Kidney (tissue), 14 donors: ENCODE results near the gene EFEMP1. TPM values are rescaled to one million over a fixed set of nuclear protein-coding genes. Genes with fewer than 3 reads are reported as not detected.

Experiments
- DNase-seq, 5 donors: peaks; one replicate each; pipeline ENCODE4 v3.0.0-alpha.2; 2013 to 2020
- FAIRE-seq: peaks from 2 replicates; lab custom pipeline; 2012; peaks lifted over from hg19 to GRCh38; lab: Jason Lieb, UNC
- H3K27ac ChIP-seq, 2 donors: one replicate each; pipeline ENCODE4 v1.7.0; 2013; ENCODE audit warnings: low read depth in 2 of 2, low read length in 2 of 2, inconsistent platforms in 1 of 2
- H3K27me3 ChIP-seq: one replicate; pipeline ENCODE4 v1.7.1; 2013; ENCODE audit warnings: low read length, inconsistent platforms; ENCODE audit not compliant: control insufficient read depth, insufficient read depth
- H3K36me3 ChIP-seq, 3 donors: one replicate each; pipeline versions ENCODE4 v1.7.0 to v1.7.1; 2013; ENCODE audit warnings: low read length in 3 of 3, control low read depth in 1 of 3, inconsistent platforms in 1 of 3; ENCODE audit not compliant: insufficient read depth in 3 of 3, control insufficient read depth in 2 of 3
- H3K4me1 ChIP-seq, 3 donors: one replicate each; pipeline versions ENCODE4 v1.7.0 to v1.7.1; 2013; ENCODE audit warnings: low read length in 3 of 3, inconsistent platforms in 1 of 3, low read depth in 1 of 3; ENCODE audit not compliant: control insufficient read depth in 2 of 3, insufficient read depth in 2 of 3
- H3K4me3 ChIP-seq, 3 donors: one replicate each; pipeline versions ENCODE4 v1.7.0 to v1.8.1; 2013; ENCODE audit warnings: low read length in 3 of 3, control low read depth in 1 of 3, inconsistent platforms in 1 of 3
- H3K9ac ChIP-seq, 3 donors: one replicate each; pipeline versions ENCODE4 v1.7.0 to v1.7.1; 2013; ENCODE audit warnings: low read length in 3 of 3, control low read depth in 1 of 3, inconsistent platforms in 1 of 3
- H3K9me3 ChIP-seq, 3 donors: one replicate each; pipeline versions ENCODE4 v1.7.0 to v1.7.1; 2013; ENCODE audit warnings: low read length in 3 of 3, control low read depth in 1 of 3, inconsistent platforms in 1 of 3; ENCODE audit not compliant: control insufficient read depth in 2 of 3, insufficient read depth in 1 of 3
- CTCF ChIP-seq: IDR thresholded peaks from 3 replicates; pipeline ENCODE4 v1.5.1; 2012; ENCODE audit warnings: mild to moderate bottlenecking, moderate library complexity, borderline replicate concordance; ENCODE audit not compliant: insufficient read depth; ENCODE audit errors: extremely low read depth
- intact Hi-C: fragments of 100-400 bp; cut with DNase I; formaldehyde crosslinking; loops from one replicate; pipeline ENCODE4 v1.11.1; 2022
- polyA plus RNA-seq: library from polyadenylated mRNA; stranded (reverse); fragments of 350-450 nt; fragmentation: Illumina TruSeq; extraction: RNeasy Lipid Tissue Mini Kit (QIAGEN cat#74804); gene quantifications from one replicate; pipeline ENCODE4 v1.2.3, GENCODE V29; 2014; ENCODE audit warnings: low read depth, low replicate concordance; ENCODE audit not compliant: insufficient read depth
- total RNA-seq: library from RNA; stranded (reverse); fragmentation: NEBNext Ultra II Directional; extraction: Animal tissue kit (Norgen Biotek cat#: 25700); gene quantifications from one replicate; pipeline ENCODE4 v1.2.1, GENCODE V29; 2021
- donor health status: control.
- donor health status: control.
- donor health status: control.
- donor health status: control.
- donor health status: control.
- donor health status: DM: yes; HTN: yes; CAD: no.
- donor health status: Normal renal cell carcinoma (clear cell type).

Gene EFEMP1
- total and polyA plus RNA-seq, 2 donors from 2014 or later: 68.4 to 171 TPM

GRCh38 chr2:55826246-55826645 lies 97.3 kb downstream of the EFEMP1 start:
- no peak for FAIRE-seq
- no peaks in the 10 kb centered on the region for H3K27me3 ChIP-seq
- intact Hi-C loops: no loop called here
- no peak overlapping the region for H3K9ac ChIP-seq
- H3K36me3 ChIP-seq: no peaks in the 10 kb centered on the region
- no peaks in the 10 kb centered on the region for H3K9me3 ChIP-seq
- no peak overlapping the region for H3K4me3 ChIP-seq
- no peak overlapping the region for H3K27ac ChIP-seq
- no peaks in the 10 kb centered on the region for H3K4me1 ChIP-seq
- no peak for DNase-seq
- TF ChIP-seq CTCF: no peak

- H3K27me3 ChIP-seq: no peaks in the 10 kb centered on the region
- DNase-seq (no peak), FAIRE-seq (no peak)
- H3K4me1 ChIP-seq: no peaks in the 10 kb centered on the region
- intact Hi-C loops: no loop called here
- no peaks in the 10 kb centered on the region for H3K36me3 ChIP-seq
- H3K9me3 ChIP-seq: no peaks in the 10 kb centered on the region
- H3K27ac ChIP-seq: no peak overlapping the region
- no peak for TF ChIP-seq CTCF
- no peak overlapping the region for H3K4me3 ChIP-seq
- H3K9ac ChIP-seq: no peak overlapping the region
Measured at GRCh38 chr2:55824551-55825096, 99.0 kb downstream of the EFEMP1 start.

Other genes with a start within 250 kb of the EFEMP1 start
- 19.8 TPM for gene PNPT1, start 229.9 kb downstream of the EFEMP1 start, total RNA-seq
- 9.0 TPM for gene PNPT1, start 229.9 kb downstream of the EFEMP1 start, polyA plus RNA-seq